Endothelial cell of umbilical vein (primary cell): ENCODE data around the gene GTF3C1. TPM values are rescaled to one million over a fixed set of nuclear protein-coding genes. Genes with fewer than 3 reads are reported as not detected.

Source experiments
- BruUV-seq: library from RNA; stranded (reverse); fragments of 400-500 nt; replicated peaks from 2 replicates; lab custom pipeline; 2021; lab: Mats Ljungman, UMichigan
- CTCF ChIA-PET: fragments of 300-600, 350-600 bp; sonication (Branson Sonifier 250); formaldehyde crosslinking; loops from one replicate; lab custom pipeline; 2021; ENCODE audit warnings: antibody characterized with exemption, inconsistent platforms; lab: Charles Lee
- POLR2A ChIA-PET: fragments of 300-600, 350-600 bp; sonication (Branson Sonifier 250); formaldehyde crosslinking; loops from one replicate; lab custom pipeline; 2021; ENCODE audit warnings: antibody characterized with exemption, inconsistent platforms; lab: Charles Lee
- DNase-seq: peaks from one replicate; pipeline ENCODE4 v3.0.0-alpha.2; 2011; ENCODE audit warnings: low read depth, low spot score
- FAIRE-seq: peaks from 2 replicates; lab custom pipeline; 2011; peaks lifted over from hg19 to GRCh38; lab: Jason Lieb, UNC
- H2AFZ ChIP-seq: 2 replicates; pipeline ENCODE4 v1.6.0; 2012; ENCODE audit warnings: low read depth, low read length, control low read depth, inconsistent platforms
- H3K27ac ChIP-seq: 2 replicates; pipeline ENCODE4 v1.5.1; 2011; ENCODE audit warnings: low read depth, mild to moderate bottlenecking, control low read depth, low read length, moderate library complexity; ENCODE audit not compliant: insufficient read depth
- H3K27me3 ChIP-seq, 2 experiments: 2 replicates each; pipeline versions ENCODE4 v1.6.0 to v1.6.1; 2011; ENCODE audit warnings: low read length in 2 of 2, mixed read lengths in 1 of 2; ENCODE audit not compliant: control insufficient read depth in 2 of 2, insufficient read depth in 2 of 2
- H3K36me3 ChIP-seq, 2 experiments: 2 replicates in 1 of 2; 3 replicates in 1 of 2; pipeline ENCODE4 v1.5.1; 2011; ENCODE audit warnings: low read length in 2 of 2, mild to moderate bottlenecking in 1 of 2, moderate library complexity in 1 of 2; ENCODE audit not compliant: control insufficient read depth in 2 of 2, insufficient read depth in 2 of 2; ENCODE audit errors: extremely low read depth in 1 of 2
- H3K4me1 ChIP-seq: 3 replicates; pipeline ENCODE4 v1.5.1; 2011; ENCODE audit warnings: mild to moderate bottlenecking, low read length; ENCODE audit not compliant: control insufficient read depth, insufficient read depth; ENCODE audit errors: extremely low read depth
- H3K4me2 ChIP-seq: 2 replicates; pipeline ENCODE4 v1.6.1; 2011; ENCODE audit warnings: low read length, control low read depth, mixed read lengths; ENCODE audit not compliant: insufficient read depth
- H3K4me3 ChIP-seq, 3 experiments: fragments of 200-600 bp in 1 of 3; sonication (generic), shearing (Covaris generic) in 1 of 3; replicated peaks in 1 of 3; 2 replicates each; pipeline ENCODE4 v1.5.1; 2011 to 2016; ENCODE audit warnings: control low read depth in 3 of 3, low read length in 3 of 3, mild to moderate bottlenecking in 2 of 3, inconsistent platforms in 1 of 3, low read depth in 1 of 3, moderate library complexity in 1 of 3; ENCODE audit not compliant: insufficient read depth in 1 of 3
- H3K79me2 ChIP-seq: 2 replicates; pipeline ENCODE4 v1.6.0; 2012; ENCODE audit warnings: low read length, inconsistent platforms; ENCODE audit not compliant: control insufficient read depth, insufficient read depth
- H3K9ac ChIP-seq: replicated peaks from 2 replicates; pipeline ENCODE3; 2011; ENCODE audit warnings: low read length, control low read depth; ENCODE audit not compliant: insufficient read depth; ENCODE audit errors: extremely low read depth
- H3K9me1 ChIP-seq: replicated peaks from 3 replicates; pipeline ENCODE4 v1.6.0; 2011; ENCODE audit warnings: mild to moderate bottlenecking, low read length; ENCODE audit not compliant: control insufficient read depth, insufficient read depth; ENCODE audit errors: extremely low read depth
- H3K9me3 ChIP-seq: replicated peaks from 2 replicates; pipeline ENCODE4 v1.5.1; 2012; ENCODE audit warnings: low read length, inconsistent platforms; ENCODE audit not compliant: control insufficient read depth, insufficient read depth
- H4K20me1 ChIP-seq: replicated peaks from 2 replicates; pipeline ENCODE3; 2011; ENCODE audit warnings: mild to moderate bottlenecking, low read length; ENCODE audit not compliant: control insufficient read depth, insufficient read depth; ENCODE audit errors: extremely low read depth
- CTCF ChIP-seq, 2 donors: IDR thresholded peaks; 1 replicate in 1 of 2; 2 replicates in 1 of 2; pipeline ENCODE4 v1.5.1; 2011; ENCODE audit warnings: low read length in 2 of 2, mild to moderate bottlenecking in 2 of 2, moderate library complexity in 2 of 2, control low read depth in 1 of 2, inconsistent platforms in 1 of 2, low read depth in 1 of 2; ENCODE audit not compliant: insufficient read depth in 1 of 2; ENCODE audit errors: extremely low read depth in 1 of 2
- EZH2 ChIP-seq: IDR thresholded peaks from 2 replicates; pipeline ENCODE4 v1.6.1; 2012; ENCODE audit warnings: borderline replicate concordance, low read depth, mild to moderate bottlenecking, moderate library complexity, low read length, inconsistent platforms; ENCODE audit not compliant: severe bottlenecking
- FOS ChIP-seq: IDR thresholded peaks from 2 replicates; pipeline ENCODE4 v1.6.1; 2011; ENCODE audit warnings: mild to moderate bottlenecking, low read length, moderate library complexity, borderline replicate concordance; ENCODE audit not compliant: insufficient read depth
- GATA2 ChIP-seq: IDR thresholded peaks from 2 replicates; pipeline ENCODE4 v1.7.0; 2011; ENCODE audit warnings: low read depth, mild to moderate bottlenecking, moderate library complexity, mixed read lengths, low read length; ENCODE audit not compliant: insufficient read length, insufficient read depth
- JUN ChIP-seq: IDR thresholded peaks from 2 replicates; pipeline ENCODE4 v1.6.1; 2011; ENCODE audit warnings: borderline replicate concordance, low read depth; ENCODE audit not compliant: insufficient read length, insufficient read depth
- MAX ChIP-seq: IDR thresholded peaks from 2 replicates; pipeline ENCODE4 v1.6.1; 2011; ENCODE audit not compliant: insufficient read depth, insufficient read length
- MYC ChIP-seq: IDR thresholded peaks from one replicate; pipeline ENCODE4 v1.6.1; 2011; ENCODE audit warnings: mild to moderate bottlenecking, low read depth, low read length
- POLR2A ChIP-seq: IDR thresholded peaks from 2 replicates; pipeline ENCODE4 v1.6.1; 2012; ENCODE audit warnings: low read depth, mild to moderate bottlenecking, control low read depth, low read length
- POLR2AphosphoS5 ChIP-seq: IDR thresholded peaks from 2 replicates; pipeline ENCODE4 v1.6.1; 2012; ENCODE audit warnings: low read depth, mild to moderate bottlenecking, control low read depth, low read length, moderate library complexity; ENCODE audit not compliant: insufficient read depth
- dilution Hi-C: fragments of 300-500 bp; cut with MboI; formaldehyde crosslinking; loops from one replicate; pipeline ENCODE4 v1.15.0; 2019; ENCODE audit warnings: low sequenced_read_pairs; ENCODE audit not compliant: extremely low pct_ligation_motif_present
- intact Hi-C: fragments of 100-400 bp; cut with micrococcal nuclease; formaldehyde crosslinking; loops from one replicate; pipeline ENCODE4 v1.10.0; 2022
- polyA plus RNA-seq, 4 experiments: library from polyadenylated mRNA; depleted of rRNA in 3 of 4; stranded (reverse) in 3 of 4; unstranded in 1 of 4; fragments of >200 nt; gene quantifications; 2 replicates each; pipeline versions ENCODE4 v1.2.1 to v1.2.3, GENCODE V29; 2011 to 2012; ENCODE audit warnings: missing spikeins in 1 of 4
- total RNA-seq: library from RNA; stranded (reverse); gene quantifications from 2 replicates; pipeline ENCODE4 v1.2.3, GENCODE V29; 2021

GTF3C1 gene
- total and polyA plus RNA-seq, 2 donors (not counting 3 experiments of a cell fraction or from before 2014, with no cell fraction given) = 58.1 to 86.1 TPM

GRCh38 chr16:27551036-27551435 is 1.3 kb upstream of the GTF3C1 start:
- Histone ChIP-seq H2AFZ (no peak overlapping the region), H3K79me2 (peaks cover 40% of the 10 kb centered on the region), H3K27ac (no peak overlapping the region), H3K36me3 (no peaks in the 10 kb centered on the region), H3K9me1 (no peaks in the 10 kb centered on the region), H3K4me1 (peaks cover 14% of the 10 kb centered on the region), H3K4me2 (peak overlapping the region; percentile 85), H3K9me3 (no peaks in the 10 kb centered on the region), H3K4me3 (no peak overlapping the region), H4K20me1 (no peaks in the 10 kb centered on the region), H3K9ac (peak overlapping the region; percentile 97), H3K27me3 (no peaks in the 10 kb centered on the region)
- no TSS peak for BruUV-seq
- dilution Hi-C loops (no loop called here), intact Hi-C loops (no loop called here)
- TF ChIP-seq FOS = no peak
- TF ChIP-seq POLR2A = no peak
- TF ChIP-seq POLR2AphosphoS5 = no peak
- no peak for TF ChIP-seq JUN
- ChIA-PET CTCF (no interaction called here), POLR2A (no interaction called here)
- no peak for DNase-seq
- no peak for FAIRE-seq

GRCh38 chr16:27550582-27550920 is 838 bp upstream of the GTF3C1 start:
- CTCF ChIA-PET = interaction anchor here (1.3 to 1.4 kb wide), 2 partner anchors 9 to 11 kb away, joined by 3 to 5 read pairs; no protein-coding TSS in a partner anchor

More at GRCh38 chr16:27550582-27550920, 838 bp upstream of the GTF3C1 start:
- H3K27me3 ChIP-seq = no peaks in the 10 kb centered on the region
- H3K9me3 ChIP-seq = no peaks in the 10 kb centered on the region
- peaks cover 0 to 1% of the 10 kb centered on the region in 2 experiments for H3K36me3 ChIP-seq
- peaks cover 41% of the 10 kb centered on the region for H3K79me2 ChIP-seq
- H3K4me1 ChIP-seq = peaks cover 14% of the 10 kb centered on the region
- H3K9ac ChIP-seq = peak overlapping the region; percentile 97
- POLR2A ChIA-PET = no interaction called here
- no peaks in the 10 kb centered on the region for H4K20me1 ChIP-seq
- no peak for DNase-seq
- peak overlapping the region; percentile 75 to 89 (median 89) for H3K4me3 ChIP-seq
- peak overlapping the region; percentile 85 for H3K4me2 ChIP-seq
- H3K9me1 ChIP-seq = no peaks in the 10 kb centered on the region
- H2AFZ ChIP-seq = peak overlapping the region; percentile 93
- no peak for FAIRE-seq
- intact Hi-C loops (loop anchor here (1.0 kb wide), 1 partner anchor 317 kb away; no protein-coding TSS in a partner anchor), dilution Hi-C loops (no loop called here)
- peak overlapping the region; percentile 93 for H3K27ac ChIP-seq
- TF ChIP-seq POLR2AphosphoS5 (no peak), JUN (no peak), CTCF (IDR thresholded peaks at IDR 0.05; ENCODE audit: extremely low read depth in 1 of 2, insufficient read depth in 1 of 2, low read depth in 1 of 2, low read length in 2 of 2) (no peak), EZH2 (no peak), POLR2A (no peak), MYC (no peak), MAX (no peak), FOS (no peak), GATA2 (no peak)
- BruUV-seq = TSS peak; percentile 68
